ENCODE data around the gene FAM117B.

The FAM117B gene

DNA sequence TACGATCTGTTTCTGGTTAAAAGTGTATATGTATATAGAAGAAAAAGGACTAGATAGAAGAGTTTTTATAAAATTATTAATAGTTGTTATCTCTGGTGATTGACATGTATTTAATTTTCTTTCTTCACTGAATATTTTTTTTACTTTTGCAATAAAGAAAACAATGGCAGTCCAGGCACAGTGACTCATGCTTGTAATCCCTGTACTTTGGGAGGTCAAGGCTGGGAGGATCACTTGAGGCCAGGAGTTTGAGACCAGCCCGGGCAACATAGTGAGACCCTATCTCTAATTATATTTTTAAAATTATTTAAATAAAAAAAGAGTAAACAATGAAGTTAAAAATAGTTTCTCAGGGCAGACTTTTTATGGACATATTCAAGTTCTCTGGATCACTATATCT lies 114.7 kb downstream of the FAM117B start:
- Histone ChIP-seq H3K36me3 (ENCODE audit: insufficient read depth, low read length) (peaks cover 6% of the 10 kb centered on the region; the same call in 1 of the 2 replicates), H3K9me3 (ENCODE audit: low read depth, low read length) (no peaks in the 10 kb centered on the region), H3K27ac (no peak overlapping the region), H3K4me3 (no peak overlapping the region), H3K9ac (ENCODE audit: insufficient read length) (no peak overlapping the region)
- TF ChIP-seq EZH2 (IDR thresholded peaks at IDR 0.05) (no peak), POLR2AphosphoS5 (IDR thresholded peaks at IDR 0.05; ENCODE audit: borderline replicate concordance, low read depth, low read length) (no peak)
- DNase-seq (ENCODE audit: low read depth, low spot score) = no peak

- TF ChIP-seq FOXP2 (optimal IDR thresholded peaks at IDR 0.05; ENCODE audit: control extremely low read depth, extremely low read length, insufficient read depth) = no peak
- Histone ChIP-seq H3K4me3 (no peak overlapping the region), H3K9ac (ENCODE audit: insufficient read length) (no peak overlapping the region), H3K27ac (peak overlapping the region; percentile 42; the same call in 1 of the 2 replicates), H3K9me3 (ENCODE audit: low read depth, low read length) (no peaks in the 10 kb centered on the region), H3K36me3 (ENCODE audit: insufficient read depth, low read length) (no peaks in the 10 kb centered on the region; the same call in 1 of the 2 replicates)
- DNase-seq (ENCODE audit: low read depth, low spot score) = no peak
These were observed 116.1 kb downstream of the FAM117B start for GRCh38 chr2:202750763-202751427.

GRCh38 chr2:202752071-202752470 lies 117.3 kb downstream of the FAM117B start:
- H3K36me3 ChIP-seq (ENCODE audit: insufficient read depth, low read length) = peaks cover 6% of the 10 kb centered on the region
- H3K4me3 ChIP-seq = no peak overlapping the region
- no peak overlapping the region for H3K27ac ChIP-seq
- H3K9ac ChIP-seq (ENCODE audit: insufficient read length) = no peak overlapping the region
- TF ChIP-seq FOXP2 (optimal IDR thresholded peaks at IDR 0.05; ENCODE audit: control extremely low read depth, extremely low read length, insufficient read depth) (no peak), EZH2 (IDR thresholded peaks at IDR 0.05) (no peak), POLR2AphosphoS5 (IDR thresholded peaks at IDR 0.05; ENCODE audit: borderline replicate concordance, low read depth, low read length) (no peak)
- no peak for DNase-seq (ENCODE audit: low read depth, low spot score)
- H3K9me3 ChIP-seq (ENCODE audit: low read depth, low read length) = no peaks in the 10 kb centered on the region

GRCh38 chr2:202754936-202755335 lies 120.2 kb downstream of the FAM117B start:
- Histone ChIP-seq H3K9me3 (ENCODE audit: low read depth, low read length) (no peaks in the 10 kb centered on the region), H3K36me3 (ENCODE audit: insufficient read depth, low read length) (peaks cover 24% of the 10 kb centered on the region), H3K27ac (no peak overlapping the region; the same call in 1 of the 2 replicates), H3K4me3 (no peak overlapping the region), H3K9ac (ENCODE audit: insufficient read length) (no peak overlapping the region)
- no peak for DNase-seq (ENCODE audit: low read depth, low spot score)
- no peak for TF ChIP-seq POLR2AphosphoS5 (IDR thresholded peaks at IDR 0.05; ENCODE audit: borderline replicate concordance, low read depth, low read length)

DNA sequence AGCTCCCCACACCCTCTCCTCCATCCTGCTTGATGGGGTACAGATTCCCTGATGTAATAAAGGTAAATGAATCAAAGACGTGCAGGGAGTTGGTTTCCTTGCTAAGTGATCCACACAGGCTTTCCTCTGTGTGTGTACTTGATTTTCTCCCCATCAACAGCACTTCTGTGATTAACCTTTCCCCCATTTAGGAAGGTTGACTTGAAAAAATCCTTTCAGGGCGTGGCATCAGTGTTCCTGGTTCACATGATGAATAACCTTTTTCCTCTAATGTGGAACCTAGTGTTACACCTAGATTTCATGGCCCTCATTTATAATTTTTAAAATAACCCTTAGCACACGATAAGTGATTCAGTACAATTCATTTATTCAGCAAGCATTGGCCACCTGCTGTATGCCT lies 121.8 kb downstream of the FAM117B start:
- no peak overlapping the region for H3K9ac ChIP-seq (ENCODE audit: insufficient read length)
- no peak overlapping the region for H3K4me3 ChIP-seq
- no peak for TF ChIP-seq POLR2AphosphoS5 (IDR thresholded peaks at IDR 0.05; ENCODE audit: borderline replicate concordance, low read depth, low read length)
- no peak for TF ChIP-seq FOXP2 (optimal IDR thresholded peaks at IDR 0.05; ENCODE audit: control extremely low read depth, extremely low read length, insufficient read depth)
- no peak for TF ChIP-seq EZH2 (IDR thresholded peaks at IDR 0.05)
- no peak overlapping the region for H3K27ac ChIP-seq
- peaks cover 26% of the 10 kb centered on the region for H3K36me3 ChIP-seq (ENCODE audit: insufficient read depth, low read length)
- DNase-seq (ENCODE audit: low read depth, low spot score) = no peak
- H3K9me3 ChIP-seq (ENCODE audit: low read depth, low read length) = no peaks in the 10 kb centered on the region

GRCh38 chr2:202757339-202757738 lies 122.6 kb downstream of the FAM117B start:
- no peak for TF ChIP-seq EZH2 (IDR thresholded peaks at IDR 0.05)
- no peak for TF ChIP-seq POLR2AphosphoS5 (IDR thresholded peaks at IDR 0.05; ENCODE audit: borderline replicate concordance, low read depth, low read length)
- no peak for TF ChIP-seq FOXP2 (optimal IDR thresholded peaks at IDR 0.05; ENCODE audit: control extremely low read depth, extremely low read length, insufficient read depth)
- Histone ChIP-seq H3K27ac (no peak overlapping the region), H3K9me3 (ENCODE audit: low read depth, low read length) (no peaks in the 10 kb centered on the region), H3K9ac (ENCODE audit: insufficient read length) (no peak overlapping the region), H3K36me3 (ENCODE audit: insufficient read depth, low read length) (peaks cover 26% of the 10 kb centered on the region), H3K4me3 (no peak overlapping the region)
- no peak for DNase-seq (ENCODE audit: low read depth, low spot score)

- Histone ChIP-seq H3K36me3 (ENCODE audit: insufficient read depth, low read length) (peaks cover 26% of the 10 kb centered on the region), H3K9ac (ENCODE audit: insufficient read length) (no peak overlapping the region), H3K27ac (no peak overlapping the region), H3K4me3 (no peak overlapping the region), H3K9me3 (ENCODE audit: low read depth, low read length) (no peaks in the 10 kb centered on the region)
- TF ChIP-seq FOXP2 (optimal IDR thresholded peaks at IDR 0.05; ENCODE audit: control extremely low read depth, extremely low read length, insufficient read depth) (no peak), POLR2AphosphoS5 (IDR thresholded peaks at IDR 0.05; ENCODE audit: borderline replicate concordance, low read depth, low read length) (no peak), EZH2 (IDR thresholded peaks at IDR 0.05) (no peak)
- DNase-seq (ENCODE audit: low read depth, low spot score) = no peak
These were observed 123.4 kb downstream of the FAM117B start for GRCh38 chr2:202758128-202758527.

GRCh38 chr2:202758604-202759003 lies 123.8 kb downstream of the FAM117B start:
- Histone ChIP-seq H3K9me3 (ENCODE audit: low read depth, low read length) (no peaks in the 10 kb centered on the region), H3K36me3 (ENCODE audit: insufficient read depth, low read length) (peaks cover 26% of the 10 kb centered on the region), H3K27ac (no peak overlapping the region), H3K9ac (ENCODE audit: insufficient read length) (no peak overlapping the region), H3K4me3 (no peak overlapping the region)
- no peak for DNase-seq (ENCODE audit: low read depth, low spot score)
- TF ChIP-seq FOXP2 (optimal IDR thresholded peaks at IDR 0.05; ENCODE audit: control extremely low read depth, extremely low read length, insufficient read depth) = no peak

DNA sequence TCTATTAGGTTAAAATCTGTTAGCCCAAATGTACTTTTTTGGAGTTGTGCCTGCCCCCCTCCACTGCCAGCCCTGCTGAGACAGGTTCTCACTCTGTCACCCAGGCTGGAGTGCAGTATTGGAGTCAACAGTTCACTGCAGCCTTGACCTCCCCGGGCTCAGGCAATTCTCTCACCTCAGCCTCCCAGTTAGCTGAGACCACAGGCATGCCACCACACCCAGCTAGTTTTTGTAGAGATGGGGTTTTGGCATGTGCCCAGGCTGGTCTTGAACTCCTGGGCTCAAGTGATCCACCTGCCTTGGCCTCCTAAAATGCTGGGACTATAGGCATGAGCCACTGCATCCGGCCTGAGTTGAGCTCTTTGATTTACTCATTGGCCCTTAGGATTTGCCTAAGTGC lies 126.1 kb downstream of the FAM117B start:
- no peaks in the 10 kb centered on the region for H3K9me3 ChIP-seq (ENCODE audit: low read depth, low read length)
- DNase-seq (ENCODE audit: low read depth, low spot score) = no peak
- no peak for TF ChIP-seq POLR2AphosphoS5 (IDR thresholded peaks at IDR 0.05; ENCODE audit: borderline replicate concordance, low read depth, low read length)
- TF ChIP-seq EZH2 (IDR thresholded peaks at IDR 0.05) = no peak
- TF ChIP-seq FOXP2 (optimal IDR thresholded peaks at IDR 0.05; ENCODE audit: control extremely low read depth, extremely low read length, insufficient read depth) = no peak
- H3K9ac ChIP-seq (ENCODE audit: insufficient read length) = no peak overlapping the region
- peaks cover 26% of the 10 kb centered on the region for H3K36me3 ChIP-seq (ENCODE audit: insufficient read depth, low read length)
- H3K27ac ChIP-seq = no peak overlapping the region
- H3K4me3 ChIP-seq = no peak overlapping the region

Measured in SK-N-MC (cell line).